Measurements from ENCODE around the gene CDHR4.

Gene CDHR4

GRCh38 chr3:49807431-49808114 lies 7.9 kb upstream of the CDHR4 start:
- Mint-ChIP-seq H3K27me3 (peaks cover 10% of the 10 kb centered on the region), H3K36me3 (ENCODE audit: low read depth) (peaks cover 56% of the 10 kb centered on the region), H3K27ac (no peak overlapping the region), H3K4me1 (ENCODE audit: low read depth) (peaks cover 78% of the 10 kb centered on the region), H3K9me3 (no peaks in the 10 kb centered on the region), H3K4me3 (no peak overlapping the region)
- intact Hi-C loops (cut with micrococcal nuclease) = no loop called here

- Mint-ChIP-seq H3K36me3 (ENCODE audit: low read depth) (peaks cover 49% of the 10 kb centered on the region), H3K27me3 (peaks cover 17% of the 10 kb centered on the region), H3K4me1 (ENCODE audit: low read depth) (peaks cover 78% of the 10 kb centered on the region), H3K27ac (no peak overlapping the region), H3K4me3 (no peak overlapping the region), H3K9me3 (no peaks in the 10 kb centered on the region)
- intact Hi-C loops (cut with micrococcal nuclease) = no loop called here
Measured at GRCh38 chr3:49806850-49807249, 7.2 kb upstream of the CDHR4 start.

GRCh38 chr3:49805897-49806701 lies 6.4 kb upstream of the CDHR4 start:
- Mint-ChIP-seq H3K9me3 (no peaks in the 10 kb centered on the region), H3K36me3 (ENCODE audit: low read depth) (peaks cover 41% of the 10 kb centered on the region), H3K27me3 (peaks cover 24% of the 10 kb centered on the region), H3K27ac (peak overlapping the region; percentile 18), H3K4me3 (no peak overlapping the region), H3K4me1 (ENCODE audit: low read depth) (peaks cover 73% of the 10 kb centered on the region)
- intact Hi-C loops (cut with micrococcal nuclease) = no loop called here

- H3K4me1 Mint-ChIP-seq (ENCODE audit: low read depth) = peaks cover 68% of the 10 kb centered on the region
Measured at GRCh38 chr3:49805367-49805782, 5.7 kb upstream of the CDHR4 start.

GRCh38 chr3:49804141-49805041 lies 4.7 kb upstream of the CDHR4 start:
- Mint-ChIP-seq H3K27me3 (peaks cover 26% of the 10 kb centered on the region), H3K36me3 (ENCODE audit: low read depth) (peaks cover 24% of the 10 kb centered on the region), H3K27ac (no peak overlapping the region), H3K9me3 (no peaks in the 10 kb centered on the region), H3K4me3 (peak overlapping the region; percentile 84), H3K4me1 (ENCODE audit: low read depth) (peaks cover 61% of the 10 kb centered on the region)
- intact Hi-C loops (cut with micrococcal nuclease) = no loop called here

More at GRCh38 chr3:49805367-49805782, 5.7 kb upstream of the CDHR4 start:
- peaks cover 34% of the 10 kb centered on the region for H3K36me3 Mint-ChIP-seq (ENCODE audit: low read depth)
- no peaks in the 10 kb centered on the region for H3K9me3 Mint-ChIP-seq
- H3K4me3 Mint-ChIP-seq = no peak overlapping the region
- intact Hi-C loops (cut with micrococcal nuclease) = no loop called here
- peaks cover 26% of the 10 kb centered on the region for H3K27me3 Mint-ChIP-seq
- H3K27ac Mint-ChIP-seq = peak overlapping the region; percentile 18

- Mint-ChIP-seq H3K9me3 (no peaks in the 10 kb centered on the region), H3K4me3 (peak overlapping the region; percentile 84), H3K36me3 (ENCODE audit: low read depth) (peaks cover 16% of the 10 kb centered on the region), H3K27ac (peak overlapping the region; percentile 80), H3K4me1 (ENCODE audit: low read depth) (peaks cover 58% of the 10 kb centered on the region), H3K27me3 (peaks cover 27% of the 10 kb centered on the region)
- intact Hi-C loops (cut with micrococcal nuclease) = no loop called here
Measured at GRCh38 chr3:49803465-49804140, 3.9 kb upstream of the CDHR4 start.

- peaks cover 51% of the 10 kb centered on the region for H3K4me1 Mint-ChIP-seq (ENCODE audit: low read depth)
Measured at GRCh38 chr3:49802719-49803464, 3.2 kb upstream of the CDHR4 start, which contains the start of gene INKA1. INKA1 (plus strand) TSS chr3:49803261; CDS start chr3:49803393, 132 bp downstream.

GRCh38 chr3:49801160-49801559 lies 1.5 kb upstream of the CDHR4 start:
- Mint-ChIP-seq H3K4me3 (no peak overlapping the region), H3K27ac (no peak overlapping the region), H3K9me3 (no peaks in the 10 kb centered on the region), H3K27me3 (peaks cover 27% of the 10 kb centered on the region), H3K4me1 (ENCODE audit: low read depth) (peaks cover 42% of the 10 kb centered on the region), H3K36me3 (ENCODE audit: low read depth) (peaks cover 9% of the 10 kb centered on the region)
- intact Hi-C loops (cut with micrococcal nuclease) = no loop called here

More at GRCh38 chr3:49802719-49803464, 3.2 kb upstream of the CDHR4 start, which contains the start of gene INKA1:
- intact Hi-C loops (cut with micrococcal nuclease) = loop anchor here (1.0 kb wide), 1 partner anchor 36 kb away; no protein-coding TSS in a partner anchor
- Mint-ChIP-seq H3K36me3 (ENCODE audit: low read depth) (peaks cover 9% of the 10 kb centered on the region), H3K9me3 (no peaks in the 10 kb centered on the region), H3K4me3 (peak within 1 kb of the TSS; percentile 84), H3K27ac (peak within 1 kb of the TSS; percentile 80), H3K27me3 (peaks cover 27% of the 10 kb centered on the region)

- H3K4me1 Mint-ChIP-seq (ENCODE audit: low read depth) = peaks cover 22% of the 10 kb centered on the region
- intact Hi-C loops (cut with micrococcal nuclease) = no loop called here
Measured at GRCh38 chr3:49799105-49799504, 568 bp downstream of the CDHR4 start.

GRCh38 chr3:49794926-49795905 lies 4.5 kb downstream of the CDHR4 start:
- H3K27me3 Mint-ChIP-seq = peaks cover 1% of the 10 kb centered on the region
- H3K36me3 Mint-ChIP-seq (ENCODE audit: low read depth) = no peaks in the 10 kb centered on the region
- H3K9me3 Mint-ChIP-seq = no peaks in the 10 kb centered on the region
- intact Hi-C loops (cut with micrococcal nuclease) = no loop called here
- H3K4me3 Mint-ChIP-seq = no peak overlapping the region
- H3K27ac Mint-ChIP-seq = no peak overlapping the region
- H3K4me1 Mint-ChIP-seq (ENCODE audit: low read depth) = peaks cover 7% of the 10 kb centered on the region

More at GRCh38 chr3:49799105-49799504, 568 bp downstream of the CDHR4 start:
- Mint-ChIP-seq H3K36me3 (ENCODE audit: low read depth) (no peaks in the 10 kb centered on the region), H3K27ac (no peak overlapping the region), H3K27me3 (peaks cover 22% of the 10 kb centered on the region), H3K9me3 (no peaks in the 10 kb centered on the region), H3K4me3 (no peak overlapping the region)

GRCh38 chr3:49794431-49794830 lies 5.2 kb downstream of the CDHR4 start:
- peaks cover 7% of the 10 kb centered on the region for H3K4me1 Mint-ChIP-seq (ENCODE audit: low read depth)
- no peaks in the 10 kb centered on the region for H3K36me3 Mint-ChIP-seq (ENCODE audit: low read depth)
- no peak overlapping the region for H3K4me3 Mint-ChIP-seq
- no peak overlapping the region for H3K27ac Mint-ChIP-seq
- H3K27me3 Mint-ChIP-seq = peaks cover 5% of the 10 kb centered on the region
- H3K9me3 Mint-ChIP-seq = no peaks in the 10 kb centered on the region
- intact Hi-C loops (cut with micrococcal nuclease) = no loop called here

Measured in dendritic cell treated with granulocyte-macrophage colony-stimulating factor and Interleukin-4, amounts not matched to agents 40 ng/mL and 50 ng/mL, for 4 days (primary cell).